Osteocyte (in vitro differentiated cells): ENCODE data around the gene IL1RAPL1. TPM values are rescaled to one million over a fixed set of nuclear protein-coding genes. Genes with fewer than 3 reads are reported as not detected.
"Not testable (repeated sequence)": the region's sequence is repeated elsewhere in the genome, so short reads cannot be mapped to it uniquely, and the experiment has no call there.

Experiments
- DNase-seq: peaks from one replicate; pipeline ENCODE4 v3.0.0; 2021; ENCODE audit warnings: mixed read lengths; ENCODE audit not compliant: unreplicated experiment; ENCODE audit errors: extremely low spot score
- H3K27ac Mint-ChIP-seq: one replicate; pipeline ENCODE4 v1.8.0; 2021; ENCODE audit warnings: mild to moderate bottlenecking, mixed read lengths; ENCODE audit not compliant: unreplicated experiment
- H3K27me3 Mint-ChIP-seq: one replicate; pipeline ENCODE4 v1.8.0; 2021; ENCODE audit warnings: mixed read lengths; ENCODE audit not compliant: unreplicated experiment
- H3K36me3 Mint-ChIP-seq: one replicate; pipeline ENCODE4 v1.8.0; 2021; ENCODE audit warnings: mixed read lengths; ENCODE audit not compliant: unreplicated experiment
- H3K4me1 Mint-ChIP-seq: one replicate; pipeline ENCODE4 v1.8.0; 2021; ENCODE audit warnings: mixed read lengths; ENCODE audit not compliant: unreplicated experiment
- H3K4me3 Mint-ChIP-seq: one replicate; pipeline ENCODE4 v1.8.0; 2021; ENCODE audit warnings: mild to moderate bottlenecking, moderate library complexity, mixed read lengths; ENCODE audit not compliant: unreplicated experiment
- H3K9me3 Mint-ChIP-seq: one replicate; pipeline ENCODE4 v1.8.0; 2021; ENCODE audit warnings: mixed read lengths; ENCODE audit not compliant: unreplicated experiment
- total RNA-seq: library from RNA; stranded (reverse); gene quantifications from 2 replicates; pipeline ENCODE4 v1.2.1, GENCODE V29; 2021
- TF ChIP-seq, protein P1 (sequence below): fragments of 200-600 bp; sonication (generic); IDR thresholded peaks from 2 replicates; pipeline ENCODE4 v1.5.0; 2021; ENCODE audit warnings: antibody characterized with exemption, mild to moderate bottlenecking, moderate library complexity

The IL1RAPL1 gene
- total RNA-seq, 1 donor from 2014 or later: not detected

DNA sequence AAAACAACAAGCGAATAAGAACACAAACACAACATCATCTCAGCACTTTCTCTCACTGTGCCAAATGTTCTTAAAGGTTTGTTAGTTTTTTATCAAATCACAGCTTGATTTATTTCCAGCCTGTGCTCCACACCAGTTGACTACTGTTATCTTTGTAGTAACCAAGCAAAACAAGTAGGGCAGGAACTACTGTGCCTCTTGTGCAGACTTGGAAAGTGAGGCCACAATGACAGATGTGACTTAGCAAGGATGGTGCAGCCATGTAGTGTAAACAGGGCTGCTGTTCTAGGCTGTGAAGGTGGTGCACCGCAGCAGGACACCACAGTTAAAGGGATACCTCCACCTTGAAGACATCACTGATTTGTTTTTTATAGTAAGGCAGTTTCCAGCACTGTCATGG, 170.0 kb downstream of the IL1RAPL1 start:
- Mint-ChIP-seq H3K9me3 (no peaks in the 10 kb centered on the region), H3K4me3 (no peak overlapping the region), H3K27ac (no peak overlapping the region), H3K27me3 (no peaks in the 10 kb centered on the region), H3K4me1 (no peaks in the 10 kb centered on the region), H3K36me3 (no peaks in the 10 kb centered on the region)
- TF ChIP-seq, protein P1, sequence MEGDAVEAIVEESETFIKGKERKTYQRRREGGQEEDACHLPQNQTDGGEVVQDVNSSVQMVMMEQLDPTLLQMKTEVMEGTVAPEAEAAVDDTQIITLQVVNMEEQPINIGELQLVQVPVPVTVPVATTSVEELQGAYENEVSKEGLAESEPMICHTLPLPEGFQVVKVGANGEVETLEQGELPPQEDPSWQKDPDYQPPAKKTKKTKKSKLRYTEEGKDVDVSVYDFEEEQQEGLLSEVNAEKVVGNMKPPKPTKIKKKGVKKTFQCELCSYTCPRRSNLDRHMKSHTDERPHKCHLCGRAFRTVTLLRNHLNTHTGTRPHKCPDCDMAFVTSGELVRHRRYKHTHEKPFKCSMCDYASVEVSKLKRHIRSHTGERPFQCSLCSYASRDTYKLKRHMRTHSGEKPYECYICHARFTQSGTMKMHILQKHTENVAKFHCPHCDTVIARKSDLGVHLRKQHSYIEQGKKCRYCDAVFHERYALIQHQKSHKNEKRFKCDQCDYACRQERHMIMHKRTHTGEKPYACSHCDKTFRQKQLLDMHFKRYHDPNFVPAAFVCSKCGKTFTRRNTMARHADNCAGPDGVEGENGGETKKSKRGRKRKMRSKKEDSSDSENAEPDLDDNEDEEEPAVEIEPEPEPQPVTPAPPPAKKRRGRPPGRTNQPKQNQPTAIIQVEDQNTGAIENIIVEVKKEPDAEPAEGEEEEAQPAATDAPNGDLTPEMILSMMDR: no peak
- no peak for DNase-seq

DNA sequence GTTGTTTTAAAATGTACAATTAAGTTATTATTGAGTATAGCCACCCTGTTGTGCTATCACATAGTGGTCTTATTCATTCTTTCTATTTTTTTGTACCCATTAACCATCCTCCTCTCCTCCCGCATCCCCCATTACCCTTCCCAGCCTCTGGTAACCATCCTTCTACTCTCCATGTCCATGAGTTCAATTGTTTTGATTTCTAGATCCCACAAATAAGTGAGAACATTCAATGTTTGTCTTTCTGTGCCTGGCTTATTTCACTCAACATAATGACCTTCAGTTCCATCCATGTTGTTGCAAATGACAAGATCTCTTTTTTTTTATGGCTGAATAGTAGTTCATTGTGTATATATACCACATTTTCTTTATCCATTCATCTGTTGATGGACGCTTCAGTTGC, 179.3 kb downstream of the IL1RAPL1 start:
- not testable (repeated sequence) for H3K4me1 Mint-ChIP-seq, H3K27me3 Mint-ChIP-seq, H3K4me3 Mint-ChIP-seq, DNase-seq, H3K27ac Mint-ChIP-seq, H3K36me3 Mint-ChIP-seq
- peaks cover 19% of the 10 kb centered on the region for H3K9me3 Mint-ChIP-seq

DNA sequence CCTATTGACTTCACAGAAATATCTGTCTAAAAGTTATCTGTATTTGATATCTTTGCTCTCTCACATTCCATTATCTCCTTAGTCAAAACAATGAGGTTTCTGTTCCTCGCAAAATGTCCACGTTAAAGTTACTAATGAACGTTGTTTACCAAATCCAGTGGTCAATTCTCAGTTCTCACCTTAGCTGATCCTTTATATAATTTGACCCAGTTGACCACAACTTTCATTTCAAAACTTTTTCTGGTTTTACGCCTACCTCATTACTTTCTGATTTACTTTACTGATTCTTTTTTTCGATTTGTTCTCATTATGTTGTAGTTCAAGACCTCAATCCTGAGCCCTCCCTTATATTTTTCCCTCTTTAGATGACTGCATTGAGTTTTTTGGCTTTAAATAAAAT, 186.6 kb downstream of the IL1RAPL1 start:
- DNase-seq: no peak
- TF ChIP-seq, protein P1: no peak
- Mint-ChIP-seq H3K27me3 (no peaks in the 10 kb centered on the region), H3K27ac (no peak overlapping the region), H3K4me1 (no peaks in the 10 kb centered on the region), H3K4me3 (no peak overlapping the region), H3K36me3 (no peaks in the 10 kb centered on the region), H3K9me3 (no peaks in the 10 kb centered on the region)

DNA sequence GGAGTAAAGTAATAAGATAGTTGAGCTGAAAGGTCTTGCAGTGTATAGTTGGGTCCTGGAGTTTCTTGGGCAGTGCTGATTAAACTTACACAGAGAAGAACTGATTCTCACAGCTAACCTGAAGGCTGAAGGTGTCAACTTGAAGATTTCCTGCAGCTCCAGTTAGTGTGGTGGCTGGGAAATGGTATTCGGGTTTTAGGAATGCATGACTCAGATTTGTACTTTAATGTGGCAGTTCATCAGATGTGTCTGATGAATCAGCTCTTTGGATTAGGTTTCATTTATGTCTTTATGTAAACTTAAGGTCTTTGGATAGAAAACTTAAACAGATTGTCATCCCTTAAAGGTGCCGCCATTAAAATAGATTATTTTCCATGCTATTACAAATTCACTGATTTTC, 200.0 kb downstream of the IL1RAPL1 start:
- Mint-ChIP-seq H3K27me3 (no peaks in the 10 kb centered on the region), H3K4me1 (no peaks in the 10 kb centered on the region), H3K27ac (no peak overlapping the region), H3K4me3 (no peak overlapping the region), H3K36me3 (no peaks in the 10 kb centered on the region), H3K9me3 (peaks cover 6% of the 10 kb centered on the region)
- no peak for DNase-seq
- TF ChIP-seq, protein P1: no peak

DNA sequence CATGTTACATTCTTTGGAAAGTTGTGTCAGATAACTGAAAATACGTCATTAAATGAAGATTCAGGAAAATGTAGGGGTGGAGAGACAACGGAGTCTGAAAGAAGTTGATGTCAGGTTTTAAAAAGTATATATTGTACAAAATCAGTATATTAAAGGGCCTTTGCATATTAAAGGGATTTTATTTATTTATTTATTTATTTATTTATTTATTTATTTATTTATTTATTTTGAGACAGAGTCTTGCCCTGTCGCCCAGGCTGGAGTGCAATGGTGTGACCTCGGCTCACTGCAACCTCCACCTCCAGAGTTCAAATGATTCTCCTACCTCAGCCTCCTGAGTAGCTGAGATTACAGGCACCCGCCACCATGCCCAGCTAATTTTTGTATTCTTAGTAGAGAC, 213.4 kb downstream of the IL1RAPL1 start:
- peaks cover 25% of the 10 kb centered on the region for H3K9me3 Mint-ChIP-seq
- H3K27ac Mint-ChIP-seq, H3K27me3 Mint-ChIP-seq, H3K4me3 Mint-ChIP-seq, H3K36me3 Mint-ChIP-seq, DNase-seq, H3K4me1 Mint-ChIP-seq: not testable (repeated sequence)

DNA sequence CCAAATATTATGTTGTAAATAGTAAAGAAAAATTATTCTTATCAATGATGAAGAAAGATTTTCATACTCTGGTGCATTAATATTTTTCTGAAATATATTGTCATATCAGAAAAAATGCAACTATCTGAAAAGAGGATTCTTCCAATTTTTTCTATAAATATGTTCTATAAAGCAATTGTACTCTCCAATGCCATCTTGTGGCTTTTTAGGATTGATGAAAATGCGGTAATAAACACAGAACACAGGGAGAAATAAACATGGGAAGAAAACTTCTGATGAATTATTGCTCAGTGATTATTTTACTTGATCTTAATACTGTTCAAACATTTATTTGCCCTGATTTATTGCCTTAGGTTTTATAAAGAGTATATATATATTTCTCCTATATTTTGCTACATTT, 215.4 kb downstream of the IL1RAPL1 start:
- Mint-ChIP-seq H3K4me1 (no peaks in the 10 kb centered on the region), H3K27me3 (no peaks in the 10 kb centered on the region), H3K27ac (no peak overlapping the region), H3K9me3 (peaks cover 20% of the 10 kb centered on the region), H3K36me3 (no peaks in the 10 kb centered on the region), H3K4me3 (no peak overlapping the region)
- no peak for DNase-seq
- TF ChIP-seq, protein P1: no peak
